Gastroesophageal sphincter (tissue), 4 donors: ENCODE data around the gene MED16. TPM values are rescaled to one million over a fixed set of nuclear protein-coding genes. Genes with fewer than 3 reads are reported as not detected.
A peak's percentile ranks its signal among the peaks of the same experiment; 100 is the strongest.
"Not testable (repeated sequence)": the region's sequence is repeated elsewhere in the genome, so short reads cannot be mapped to it uniquely, and the experiment has no call there.

ENCODE experiments used
- ATAC-seq: fragments of 150-250 bp; one replicate; pipeline ENCODE4 v1.9.1; 2016; ENCODE audit warnings: mild to moderate bottlenecking, moderate library complexity
- H3K27ac ChIP-seq, 4 donors: fragments of 200-600 bp; sonication (generic) in 3 of 4; 1 replicate in 3 of 4; 2 replicates in 1 of 4; pipeline ENCODE4 v1.5.1; 2016 to 2019
- H3K27me3 ChIP-seq: fragments of 200-600 bp; sonication (generic); one replicate; pipeline ENCODE4 v1.5.1; 2019
- H3K36me3 ChIP-seq, 2 donors: fragments of 200-600 bp; sonication (generic); one replicate each; pipeline ENCODE4 v1.5.1; 2019; ENCODE audit warnings: control low read depth in 1 of 2
- H3K4me1 ChIP-seq, 3 donors: fragments of 200-600 bp; sonication (generic); 1 replicate in 2 of 3; 2 replicates in 1 of 3; pipeline ENCODE4 v1.5.1; 2016 to 2019; ENCODE audit warnings: control low read depth in 2 of 3
- H3K4me3 ChIP-seq, 2 donors: fragments of 200-600 bp; sonication (generic); one replicate each; pipeline ENCODE4 v1.5.1; 2019; ENCODE audit warnings: mild to moderate bottlenecking in 1 of 2, moderate library complexity in 1 of 2
- H3K9me3 ChIP-seq, 3 donors: fragments of 200-600 bp; sonication (generic); one replicate each; pipeline ENCODE4 v1.5.1; 2017 to 2019; ENCODE audit warnings: control low read depth in 2 of 3
- CTCF ChIP-seq, 4 experiments: fragments of 200-600 bp in 2 of 4; fragments of 450-650 bp in 2 of 4; sonication (generic) in 1 of 4; IDR thresholded peaks; one replicate each; pipeline ENCODE4 v1.5.1; 2017 to 2019; ENCODE audit warnings: antibody characterized with exemption in 4 of 4, mild to moderate bottlenecking in 2 of 4, moderate library complexity in 2 of 4
- EP300 ChIP-seq: sonication (generic); formaldehyde crosslinking; IDR thresholded peaks from one replicate; pipeline ENCODE4 v1.6.1; 2017; ENCODE audit warnings: antibody characterized with exemption, mild to moderate bottlenecking
- POLR2A ChIP-seq, 2 donors: fragments of 450-650 bp; IDR thresholded peaks; one replicate each; pipeline ENCODE4 v1.6.1; 2017; ENCODE audit warnings: antibody characterized with exemption in 2 of 2, mild to moderate bottlenecking in 2 of 2, moderate library complexity in 1 of 2
- POLR2AphosphoS5 ChIP-seq: sonication (generic); formaldehyde crosslinking; IDR thresholded peaks from one replicate; pipeline ENCODE4 v1.6.1; 2017; ENCODE audit warnings: antibody characterized with exemption
- WGBS, 2 donors: methylation state at CpG; one replicate each; pipeline ENCODE4 v1.1.5; 2018; ENCODE audit warnings: low coverage in 1 of 2; 5-methylcytosine and 5-hydroxymethylcytosine counted together
- total RNA-seq, 4 donors: library from RNA; depleted of rRNA; stranded (reverse); fragments of >200 nt; gene quantifications; one replicate each; pipeline ENCODE4 v1.1.0, GENCODE V29; 2016

MED16 gene
- total RNA-seq, 4 donors from 2014 or later = 20.2 to 40.3 (median 28.1) TPM

GRCh38 chr19:853014-853585 lies 39.9 kb downstream of the MED16 start:
- no peak overlapping the region for H3K27ac ChIP-seq
- no CpG with 5 or more reads among the region's 67 CpGs for WGBS, 2 donors
- H3K4me3 ChIP-seq = peak overlapping the region in 1 of 2 donors; percentile 10
- ATAC-seq = no peak
- TF ChIP-seq CTCF (IDR thresholded peaks at IDR 0.05) (no peak), POLR2A (IDR thresholded peaks at IDR 0.05) (no peak), POLR2AphosphoS5 (no peak), EP300 (no peak)
- no peaks in the 10 kb centered on the region for H3K9me3 ChIP-seq
- H3K27me3 ChIP-seq = peaks cover 66% of the 10 kb centered on the region
- peaks cover 0 to 46% (median 14%) of the 10 kb centered on the region in 3 donors for H3K4me1 ChIP-seq
- H3K36me3 ChIP-seq = no peaks in the 10 kb centered on the region

GRCh38 chr19:852136-853013 lies 40.6 kb downstream of the MED16 start, which contains the start of gene ELANE:
Gene ELANE, plus strand, starts transcription at chr19:852303. Its CDS starts 26 bp downstream, at chr19:852329.
- Histone ChIP-seq H3K27me3 (peaks cover 67% of the 10 kb centered on the region), H3K36me3 (no peaks in the 10 kb centered on the region), H3K4me3 (peak within 1 kb of the TSS in 1 of 2 donors; percentile 28), H3K4me1 (peaks cover 0 to 53% (median 14%) of the 10 kb centered on the region in 3 donors), H3K9me3 (no peaks in the 10 kb centered on the region), H3K27ac (peak within 1 kb of the TSS in 3 of 4 donors; percentile 84 to 87 (median 85))
- ATAC-seq = no peak
- WGBS, 2 donors = 71 to 93% methylated on average over 3 to 9 of the region's 55 CpGs
- TF ChIP-seq CTCF (IDR thresholded peaks at IDR 0.05) (no peak), POLR2AphosphoS5 (no peak), EP300 (no peak), POLR2A (IDR thresholded peaks at IDR 0.05) (no peak)

- H3K4me3 ChIP-seq = peak overlapping the region in 1 of 2 donors; percentile 28
- H3K27ac ChIP-seq = peak overlapping the region; percentile 36 to 87 (median 84)
- WGBS, 2 donors = no CpG with 5 or more reads among the region's 13 CpGs
- TF ChIP-seq EP300 = no peak
- TF ChIP-seq POLR2A (IDR thresholded peaks at IDR 0.05) = no peak
- no peak for TF ChIP-seq POLR2AphosphoS5
- peaks cover 73% of the 10 kb centered on the region for H3K27me3 ChIP-seq
- no peak for ATAC-seq
- H3K36me3 ChIP-seq = no peaks in the 10 kb centered on the region
- no peaks in the 10 kb centered on the region for H3K9me3 ChIP-seq
- peaks cover 0 to 53% (median 14%) of the 10 kb centered on the region in 3 donors for H3K4me1 ChIP-seq
Observed at GRCh38 chr19:850979-851335, 42.0 kb downstream of the MED16 start.

GRCh38 chr19:850221-850978 lies 42.6 kb downstream of the MED16 start:
- H3K36me3 ChIP-seq = no peaks in the 10 kb centered on the region
- WGBS, 2 donors = 22 to 50% methylated on average over 2 to 10 of the region's 28 CpGs
- H3K4me3 ChIP-seq = peak overlapping the region in 1 of 2 donors; percentile 28
- TF ChIP-seq POLR2A (IDR thresholded peaks at IDR 0.05) (peak in 1 of 2 donors; percentile 16), POLR2AphosphoS5 (peak; percentile 98), CTCF (IDR thresholded peaks at IDR 0.05) (no peak), EP300 (no peak)
- H3K27ac ChIP-seq = peak overlapping the region; percentile 43 to 87 (median 84)
- H3K4me1 ChIP-seq = peaks cover 0 to 53% (median 14%) of the 10 kb centered on the region in 3 donors
- peaks cover 73% of the 10 kb centered on the region for H3K27me3 ChIP-seq
- no peaks in the 10 kb centered on the region for H3K9me3 ChIP-seq
- peak; percentile 94 for ATAC-seq

GRCh38 chr19:849195-849594 lies 43.8 kb downstream of the MED16 start:
- H3K27me3 ChIP-seq = peaks cover 76% of the 10 kb centered on the region
- not testable (repeated sequence) for ATAC-seq, H3K36me3 ChIP-seq, H3K9me3 ChIP-seq, H3K4me3 ChIP-seq
- WGBS, 2 donors = 74 to 95% methylated on average over 4 to 7 of the region's 8 CpGs
- H3K27ac ChIP-seq = peak overlapping the region in 2 of 4 donors; percentile 69 to 73
- H3K4me1 ChIP-seq = peaks cover 0 to 53% (median 14%) of the 10 kb centered on the region in 3 donors
